ENCODE data around the gene CSNK1E. TPM values are rescaled to one million over a fixed set of nuclear protein-coding genes. Genes with fewer than 3 reads are reported as not detected.

The CSNK1E gene
- total and polyA plus RNA-seq, 2 of the 4 experiments (the other 2 are of a cell fraction) = 116 to 276 TPM

- no peak overlapping the region for H3K27ac ChIP-seq (ENCODE audit: insufficient read depth, low read length)
- POLR2A ChIA-PET (ENCODE audit: unreplicated experiment) = interaction anchor here (0.6 kb wide), 1 partner anchor 22 kb away, joined by 4 read pairs; no protein-coding TSS in a partner anchor
- in situ Hi-C loops (cut with MboI; ENCODE audit: low sequenced_read_pairs) = no loop called here
Observed at GRCh38 chr22:38292694-38293093, 24.5 kb downstream of the CSNK1E start.

More at GRCh38 chr22:38292694-38293093, 24.5 kb downstream of the CSNK1E start:
- no peak for DNase-seq
- Histone ChIP-seq H3K56ac (ENCODE audit: extremely low read depth, insufficient read depth, low read length) (no peak overlapping the region), H4K5ac (ENCODE audit: low read depth, low read length) (no peak overlapping the region), H3K4me2 (ENCODE audit: low read depth, low read length) (no peak overlapping the region), H2BK20ac (ENCODE audit: low read depth, low read length) (no peak overlapping the region), H3K9me3 (ENCODE audit: control insufficient read depth, insufficient read depth, low read length) (no peaks in the 10 kb centered on the region), H3K23ac (ENCODE audit: low read depth, low read length) (no peak overlapping the region), H2BK5ac (ENCODE audit: low read depth, low read length, poor library complexity, severe bottlenecking) (no peak overlapping the region), H3K36me3 (ENCODE audit: control insufficient read depth, insufficient read depth, low read length) (peaks cover 82% of the 10 kb centered on the region), H4K91ac (ENCODE audit: insufficient read depth, low read depth, low read length) (no peak overlapping the region), H2BK120ac (ENCODE audit: low read depth, low read length) (no peak overlapping the region), H2AK9ac (replicated peaks; ENCODE audit: low read depth, low read length, poor library complexity) (no peak overlapping the region), H2AK5ac (ENCODE audit: low read depth, low read length) (no peak overlapping the region), H3K4ac (ENCODE audit: low read depth, low read length) (no peak overlapping the region), H3K79me1 (ENCODE audit: low read depth in 1 of 2, low read length in 2 of 2) (peaks cover 24 to 82% of the 10 kb centered on the region in 2 experiments), H4K20me1 (ENCODE audit: insufficient read depth, low read length) (peaks cover 67% of the 10 kb centered on the region), H3K9me1 (ENCODE audit: insufficient read depth, low read length) (no peaks in the 10 kb centered on the region; the same call in 1 of the 2 replicates), H2AFZ (replicated peaks; ENCODE audit: low read length, poor library complexity) (no peak overlapping the region), H4K8ac (ENCODE audit: low read depth in 2 of 2, low read length in 2 of 2) (no peak overlapping the region), H3K18ac (ENCODE audit: low read depth, low read length) (no peak overlapping the region), H3K9ac (ENCODE audit: low read depth, low read length) (no peak overlapping the region), H3K4me1 (ENCODE audit: control insufficient read depth, insufficient read depth, low read length) (peaks cover 3% of the 10 kb centered on the region; the same call in 1 of the 2 replicates), H3K27me3 (ENCODE audit: control insufficient read depth, insufficient read depth, low read length) (no peaks in the 10 kb centered on the region), H3K4me3 (ENCODE audit: insufficient read depth, low read depth, low read length) (no peak overlapping the region), H2BK15ac (ENCODE audit: low read depth, low read length) (no peak overlapping the region), H3K14ac (replicated peaks; ENCODE audit: low read depth, low read length) (no peak overlapping the region)
- CTCF ChIA-PET = no interaction called here
- dilution Hi-C loops (cut with HindIII; ENCODE audit: low sequenced_read_pairs, unreplicated experiment) = no loop called here
- intact Hi-C loops (cut with micrococcal nuclease) = no loop called here
- TF ChIP-seq USF2 (IDR thresholded peaks at IDR 0.05; ENCODE audit: low read depth, low read length) = no peak
- peak; percentile 70 for TF ChIP-seq CEBPB (IDR thresholded peaks at IDR 0.05; ENCODE audit: low read depth, low read length)
- no CpG with 5 or more reads among the region's 9 CpGs for WGBS, 2 experiments (ENCODE audit: extremely low coverage in 2 of 2, insufficient read length in 1 of 2)
- peak; percentile 36; the same call in 1 of the 2 replicates for ATAC-seq (ENCODE audit: low read depth)
- no TSS peak for BruUV-seq (replicated peaks)

Measured in IMR-90 (cell line).